GM23248 (cell line): ENCODE measurements around the gene INO80E.

Experiments
- EZH2 ChIP-seq: fragments of 200-600 bp; sonication (generic); IDR thresholded peaks from 2 replicates; pipeline ENCODE4 v1.6.1; 2018; ENCODE audit warnings: antibody characterized with exemption, mild to moderate bottlenecking; ENCODE audit not compliant: insufficient read depth, poor library complexity, severe bottlenecking
- EZH2phosphoT487 ChIP-seq: fragments of 200-600 bp; sonication (generic); IDR thresholded peaks from 2 replicates; pipeline ENCODE4 v1.6.1; 2018; ENCODE audit warnings: antibody characterized with exemption, moderate library complexity, mild to moderate bottlenecking, low read depth; ENCODE audit not compliant: insufficient read depth

- TF ChIP-seq EZH2 (peak; percentile 88), EZH2phosphoT487 (no peak)
Measured at GRCh38 chr16:30009990-30010843, 14.2 kb downstream of the INO80E start.
